Brain microvascular endothelial cell (primary cell): Measurements from ENCODE around the gene ROR2.

Experiments used
- DNase-seq: peaks from one replicate; pipeline ENCODE4 v3.0.0-alpha.2; 2020
- H3K27ac ChIP-seq: fragments of 250-450 bp; sonication (Bioruptor Pico); 2 replicates; pipeline ENCODE4 v1.5.1; 2020; ENCODE audit warnings: mild to moderate bottlenecking, moderate library complexity
- H3K27me3 ChIP-seq: fragments of 250-450 bp; sonication (Bioruptor Pico); replicated peaks from 2 replicates; pipeline ENCODE4 v1.5.1; 2020; ENCODE audit warnings: mild to moderate bottlenecking
- H3K36me3 ChIP-seq: fragments of 250-450 bp; sonication (Bioruptor Pico); replicated peaks from 2 replicates; pipeline ENCODE4 v1.5.1; 2020; ENCODE audit warnings: mild to moderate bottlenecking
- H3K4me3 ChIP-seq: 2 replicates; pipeline ENCODE4 v1.5.1; 2011; ENCODE audit warnings: low read depth, mild to moderate bottlenecking, control low read depth, low read length, moderate library complexity
- CTCF ChIP-seq: IDR thresholded peaks from 2 replicates; pipeline ENCODE4 v1.5.1; 2011; ENCODE audit warnings: low read depth, mild to moderate bottlenecking, moderate library complexity, low read length, control low read depth, inconsistent platforms; ENCODE audit errors: missing control alignments
- in situ Hi-C: cut with HindIII; loops from 2 replicates; pipeline ENCODE4 v1.10.0; 2017; ENCODE audit warnings: low sequenced_read_pairs, low pct_ligation_motif_present

The ROR2 gene

GRCh38 chr9:91935066-91935749, 14.8 kb downstream of the ROR2 start:
- Histone ChIP-seq H3K4me3 (no peak overlapping the region), H3K36me3 (no peaks in the 10 kb centered on the region), H3K27me3 (no peaks in the 10 kb centered on the region), H3K27ac (no peak overlapping the region)
- in situ Hi-C loops, result no loop called here
- no peak for DNase-seq
- no peak for TF ChIP-seq CTCF

DNA sequence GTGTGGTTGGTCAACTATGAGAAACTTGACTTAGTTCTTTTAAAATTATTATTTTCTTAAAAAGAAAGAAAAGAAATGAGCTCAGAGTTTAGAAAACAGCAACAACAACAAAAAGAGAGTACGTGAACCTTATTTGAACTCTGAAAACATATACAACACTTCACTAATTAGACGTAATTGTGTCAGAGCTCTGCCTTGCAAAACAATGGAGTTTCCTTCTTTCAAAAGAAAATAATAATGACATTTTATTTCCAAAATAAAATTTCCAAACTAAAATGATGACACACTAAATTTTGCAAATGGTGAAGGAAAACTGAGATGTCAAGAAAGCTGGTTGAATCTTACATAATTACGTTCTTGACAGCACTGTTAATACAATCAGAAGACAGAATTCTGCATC, 15.4 kb downstream of the ROR2 start:
- no peak overlapping the region for H3K27ac ChIP-seq
- H3K27me3 ChIP-seq, result no peaks in the 10 kb centered on the region
- in situ Hi-C loops, result no loop called here
- no peak for TF ChIP-seq CTCF
- H3K4me3 ChIP-seq, result no peak overlapping the region
- DNase-seq, result no peak
- no peaks in the 10 kb centered on the region for H3K36me3 ChIP-seq

- Histone ChIP-seq H3K27ac (no peak overlapping the region), H3K4me3 (no peak overlapping the region), H3K36me3 (no peaks in the 10 kb centered on the region), H3K27me3 (no peaks in the 10 kb centered on the region)
- no peak for TF ChIP-seq CTCF
- no peak for DNase-seq
- in situ Hi-C loops, result no loop called here
These were observed 16.3 kb downstream of the ROR2 start for GRCh38 chr9:91933556-91934352.

GRCh38 chr9:91930475-91930874, 19.6 kb downstream of the ROR2 start:
- Histone ChIP-seq H3K27ac (no peak overlapping the region), H3K27me3 (no peaks in the 10 kb centered on the region), H3K36me3 (no peaks in the 10 kb centered on the region), H3K4me3 (no peak overlapping the region)
- in situ Hi-C loops, result no loop called here
- peak; percentile 9 for DNase-seq
- TF ChIP-seq CTCF, result no peak

DNA sequence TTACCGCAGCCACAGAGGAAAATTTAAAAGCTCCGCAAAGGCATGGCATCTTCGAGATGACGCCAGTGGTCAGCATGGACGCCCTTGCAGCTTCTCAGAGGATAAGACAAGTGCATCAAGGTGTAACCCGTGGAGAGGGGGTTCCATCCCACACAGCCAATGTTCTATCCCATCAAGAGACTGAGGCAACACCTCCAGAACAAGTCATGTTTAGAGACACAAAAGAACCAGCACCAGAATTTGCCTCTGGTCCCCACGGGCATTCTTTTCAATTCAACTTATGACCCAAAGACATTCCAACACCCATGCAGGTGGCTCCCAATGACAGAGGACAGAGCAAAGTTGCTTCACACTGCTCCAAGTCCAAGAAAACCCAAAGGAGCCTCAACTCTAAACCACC, 20.7 kb downstream of the ROR2 start:
- H3K27me3 ChIP-seq, result no peaks in the 10 kb centered on the region
- no peak for TF ChIP-seq CTCF
- H3K4me3 ChIP-seq, result no peak overlapping the region
- no peak overlapping the region for H3K27ac ChIP-seq
- no peaks in the 10 kb centered on the region for H3K36me3 ChIP-seq
- in situ Hi-C loops, result no loop called here
- DNase-seq, result no peak
